Measurements from ENCODE around the gene CEP55.

- TF ChIP-seq, protein P1, sequence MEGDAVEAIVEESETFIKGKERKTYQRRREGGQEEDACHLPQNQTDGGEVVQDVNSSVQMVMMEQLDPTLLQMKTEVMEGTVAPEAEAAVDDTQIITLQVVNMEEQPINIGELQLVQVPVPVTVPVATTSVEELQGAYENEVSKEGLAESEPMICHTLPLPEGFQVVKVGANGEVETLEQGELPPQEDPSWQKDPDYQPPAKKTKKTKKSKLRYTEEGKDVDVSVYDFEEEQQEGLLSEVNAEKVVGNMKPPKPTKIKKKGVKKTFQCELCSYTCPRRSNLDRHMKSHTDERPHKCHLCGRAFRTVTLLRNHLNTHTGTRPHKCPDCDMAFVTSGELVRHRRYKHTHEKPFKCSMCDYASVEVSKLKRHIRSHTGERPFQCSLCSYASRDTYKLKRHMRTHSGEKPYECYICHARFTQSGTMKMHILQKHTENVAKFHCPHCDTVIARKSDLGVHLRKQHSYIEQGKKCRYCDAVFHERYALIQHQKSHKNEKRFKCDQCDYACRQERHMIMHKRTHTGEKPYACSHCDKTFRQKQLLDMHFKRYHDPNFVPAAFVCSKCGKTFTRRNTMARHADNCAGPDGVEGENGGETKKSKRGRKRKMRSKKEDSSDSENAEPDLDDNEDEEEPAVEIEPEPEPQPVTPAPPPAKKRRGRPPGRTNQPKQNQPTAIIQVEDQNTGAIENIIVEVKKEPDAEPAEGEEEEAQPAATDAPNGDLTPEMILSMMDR (IDR thresholded peaks at IDR 0.05; ENCODE audit: low read length): no peak
- TF ChIP-seq EZH2 (IDR thresholded peaks at IDR 0.05; ENCODE audit: borderline replicate concordance, low read length): no peak
Measured at GRCh38 chr10:93459466-93459865, 36.9 kb upstream of the CEP55 start.

All from OCI-LY1 (cell line).